D721Med (cell line): ENCODE data around the gene TTLL8.
"Not testable (repeated sequence)": the region's sequence is repeated elsewhere in the genome, so short reads cannot be mapped to it uniquely, and the experiment has no call there.

ENCODE experiments used
- DNase-seq: peaks from one replicate; pipeline ENCODE4 v3.0.0; 2011; ENCODE audit warnings: low spot score; ENCODE audit not compliant: insufficient read length
- FAIRE-seq: peaks from 2 replicates; lab custom pipeline; 2011; peaks lifted over from hg19 to GRCh38; lab: Jason Lieb, UNC
- CTCF ChIP-seq: IDR thresholded peaks from 2 replicates; pipeline ENCODE4 v1.5.1; 2012; ENCODE audit warnings: mild to moderate bottlenecking, control low read depth; ENCODE audit not compliant: insufficient read depth; ENCODE audit errors: missing control alignments

The TTLL8 gene

DNA sequence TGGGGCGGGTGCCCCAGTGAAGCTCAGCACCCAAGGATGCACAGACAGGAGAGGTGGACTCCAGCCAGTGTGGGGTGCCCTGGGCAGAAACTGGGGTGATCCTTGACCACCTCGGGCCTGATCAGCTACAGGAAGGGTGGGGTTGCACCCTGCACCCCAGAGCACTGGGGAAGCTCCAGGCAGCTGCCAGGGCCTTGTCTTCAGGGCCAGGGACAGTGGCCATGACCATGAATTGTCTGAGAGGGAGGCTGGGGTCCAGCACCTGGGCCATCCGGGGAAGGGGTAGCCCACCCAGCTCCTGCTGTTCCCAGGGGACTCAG, 63.1 kb downstream of the TTLL8 start:
- DNase-seq (no peak), FAIRE-seq (no peak)
- TF ChIP-seq CTCF, result no peak

DNA sequence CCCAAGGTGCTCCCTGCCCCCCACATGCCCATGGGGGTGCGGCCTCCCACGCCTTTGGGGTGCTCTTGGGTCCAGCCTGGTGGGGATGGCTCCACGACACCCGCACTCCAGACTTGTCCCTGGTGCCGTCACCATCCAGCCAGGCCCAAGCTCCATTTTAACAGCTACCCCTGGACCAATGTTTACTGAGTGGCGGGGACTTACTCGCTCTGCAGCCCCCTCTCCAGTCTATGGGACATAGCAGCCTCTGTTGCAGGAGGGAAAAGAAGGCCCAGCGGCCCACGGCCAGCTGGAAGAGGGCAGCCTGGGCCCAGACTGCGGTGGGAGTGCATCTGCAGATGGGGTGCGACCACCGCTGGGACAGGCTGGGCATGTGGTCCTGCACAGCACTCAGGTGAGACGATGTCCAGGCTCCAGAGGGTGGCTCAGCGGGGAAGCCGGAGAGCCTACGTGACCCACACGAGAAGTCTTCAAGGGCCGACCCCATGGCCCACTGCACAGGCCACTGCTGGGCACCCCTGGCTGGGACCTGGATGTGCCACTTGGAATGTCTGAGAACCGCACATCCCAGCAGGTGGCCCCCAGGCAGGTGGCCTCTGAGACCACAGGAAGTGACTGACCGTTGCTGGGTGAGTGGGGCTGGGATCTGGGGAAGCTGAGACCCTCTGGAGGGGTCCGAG, 63.6 kb downstream of the TTLL8 start:
- no peak for TF ChIP-seq CTCF
- no peak for FAIRE-seq

DNA sequence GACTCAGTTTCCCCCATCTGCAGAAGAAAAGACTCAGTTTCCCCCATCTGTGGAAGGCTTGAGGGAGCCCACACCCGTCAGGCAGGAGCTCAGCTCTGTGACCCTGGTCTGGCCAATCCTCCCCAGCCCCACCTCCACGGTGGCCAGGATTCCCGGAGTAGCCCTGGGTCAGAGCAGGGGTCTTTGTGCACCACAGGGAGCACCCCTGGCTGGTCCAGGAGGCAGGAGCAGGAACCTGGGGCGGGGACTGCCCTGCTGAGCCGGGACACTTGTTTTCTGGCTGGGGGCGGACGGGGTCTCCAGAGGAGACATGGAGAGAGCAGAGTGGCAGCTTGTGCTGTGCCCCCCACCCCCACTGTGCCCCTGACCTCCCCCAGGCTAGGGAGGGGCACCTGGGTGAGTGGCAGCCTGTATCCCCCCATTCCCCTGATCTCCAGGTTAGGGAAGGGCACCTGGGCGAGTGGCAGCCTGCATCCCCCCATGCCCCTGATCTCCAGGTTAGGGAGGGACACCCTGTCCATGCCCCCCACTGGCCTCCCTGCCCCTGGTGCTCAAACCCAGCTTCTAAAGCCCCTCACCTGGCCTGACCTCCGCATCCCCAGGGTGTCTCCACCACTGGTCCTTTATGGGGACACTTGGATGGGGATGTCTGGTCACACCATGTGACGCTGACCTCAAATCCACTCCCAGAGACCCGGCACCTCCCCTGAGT, 64.3 kb downstream of the TTLL8 start:
- FAIRE-seq (no peak), DNase-seq (no peak)
- TF ChIP-seq CTCF, result no peak

More for the DNA sequence above, 63.6 kb downstream of the TTLL8 start:
- DNase-seq, result no peak

GRCh38 chr22:49992921-49993648, 65.0 kb downstream of the TTLL8 start:
- FAIRE-seq, result no peak
- DNase-seq, result no peak
- TF ChIP-seq CTCF, result peak; percentile 50

DNA sequence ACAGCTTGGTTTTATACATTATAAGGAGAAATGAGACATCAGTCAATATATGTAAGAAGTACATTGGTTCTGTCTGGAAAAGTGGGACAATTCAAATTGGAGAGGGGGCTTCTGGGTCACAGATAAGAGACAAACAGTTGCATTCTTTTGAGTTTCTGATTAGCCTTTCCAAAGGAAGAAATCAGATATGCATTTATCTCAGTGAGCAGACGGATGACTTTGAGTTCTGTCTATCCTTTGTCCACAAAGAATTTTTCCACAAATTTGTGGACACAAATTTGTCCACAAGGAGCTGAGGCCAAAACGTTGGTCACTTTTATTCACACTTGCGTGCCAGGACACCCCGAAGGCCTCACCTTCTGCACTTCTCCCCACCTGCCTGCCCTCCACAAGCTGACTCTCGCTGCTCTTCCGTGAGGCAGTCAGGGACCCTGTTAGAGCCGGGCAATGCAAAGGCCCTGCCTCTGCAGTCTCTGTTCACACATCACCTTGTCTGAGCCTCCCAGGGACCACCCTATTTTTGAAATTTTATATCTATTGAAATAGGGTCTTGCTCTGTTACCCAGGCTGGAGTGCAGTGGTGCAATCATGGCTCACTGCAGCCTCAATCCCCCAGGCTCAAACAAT, 66.1 kb downstream of the TTLL8 start:
- FAIRE-seq, result no peak
- no peak for DNase-seq
- TF ChIP-seq CTCF, result no peak

GRCh38 chr22:49991167-49991566, 66.9 kb downstream of the TTLL8 start:
- no peak for TF ChIP-seq CTCF
- FAIRE-seq (no peak), DNase-seq (no peak)

DNA sequence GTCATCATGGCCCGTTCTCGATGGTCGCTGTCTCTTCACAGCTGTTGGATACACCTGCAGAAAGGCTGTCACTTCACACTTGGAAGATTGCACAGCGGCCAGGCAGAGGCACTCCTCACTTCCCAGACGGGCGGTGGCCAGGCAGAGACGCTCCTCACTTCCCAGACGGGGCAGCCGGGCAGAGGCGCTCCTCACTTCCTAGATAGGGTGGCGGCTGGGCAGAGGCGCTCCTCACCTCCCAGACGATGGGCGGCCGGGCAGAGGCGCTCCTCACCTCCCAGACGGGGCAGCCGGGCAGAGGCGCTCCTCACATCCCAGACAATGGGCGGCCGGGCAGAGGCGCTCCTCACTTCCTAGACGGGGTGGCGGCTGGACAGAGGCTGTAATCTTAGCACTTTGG, 68.3 kb downstream of the TTLL8 start:
- DNase-seq, FAIRE-seq: not testable (repeated sequence)
